Measurements from ENCODE around the gene ANKRD40. TPM values are rescaled to one million over a fixed set of nuclear protein-coding genes. Genes with fewer than 3 reads are reported as not detected.

ANKRD40 gene
- total RNA-seq, 1 donor from 2014 or later, result 53.4 TPM

DNA sequence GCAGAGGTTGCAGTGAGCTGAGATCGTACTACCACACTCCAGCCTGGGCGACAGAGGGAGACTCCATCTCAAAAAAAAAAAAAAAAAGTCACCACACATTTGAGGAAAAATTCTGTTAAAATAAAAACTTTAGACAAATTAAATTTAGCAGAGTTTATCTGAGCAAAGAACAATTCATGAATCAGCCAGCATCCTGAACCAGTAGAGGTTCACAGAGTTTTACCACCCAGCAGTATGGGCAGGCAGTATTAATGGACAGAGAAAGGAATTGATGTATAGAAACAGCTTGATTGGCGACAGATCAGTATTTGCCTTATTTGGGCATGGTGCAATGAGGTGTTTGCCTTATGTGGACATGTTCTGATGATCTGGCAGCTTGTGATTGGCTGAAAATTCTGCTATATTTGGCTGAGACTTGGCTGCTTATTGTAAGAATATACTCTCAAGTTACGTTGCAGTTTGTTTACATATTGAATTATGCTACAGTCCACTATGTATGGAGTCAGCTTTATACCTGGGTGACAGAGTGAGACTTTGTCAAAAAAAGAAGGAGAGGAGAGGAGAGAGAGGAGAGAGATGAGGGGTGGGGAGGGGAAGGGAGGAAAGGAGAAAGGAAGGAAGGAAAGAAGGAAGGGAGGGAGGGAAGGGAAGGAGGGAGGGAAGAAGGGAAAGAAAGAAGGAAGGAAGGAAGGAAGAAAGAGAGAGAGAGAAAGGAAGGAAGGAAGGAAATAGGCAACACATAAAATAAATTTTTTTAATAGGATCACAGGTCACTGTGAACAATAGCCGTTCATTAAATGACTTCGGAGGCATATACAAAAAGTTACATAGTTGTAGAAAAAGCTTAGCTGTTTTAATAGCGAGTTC lies 58.4 kb downstream of the ANKRD40 start:
- no peak overlapping the region for H3K4me3 ChIP-seq
- no peak overlapping the region for H3K27ac ChIP-seq
- no peak overlapping the region for H3K4me2 ChIP-seq
- H3K9me3 Mint-ChIP-seq, result peaks cover 3% of the 10 kb centered on the region
- no peaks in the 10 kb centered on the region for H3K36me3 ChIP-seq
- H3K4me3 Mint-ChIP-seq, result no peak overlapping the region
- no peak overlapping the region for H3K27ac Mint-ChIP-seq
- H2AFZ ChIP-seq (replicated peaks), result no peak overlapping the region
- H3K9ac ChIP-seq, result no peak overlapping the region
- no peaks in the 10 kb centered on the region for H3K36me3 Mint-ChIP-seq
- no peaks in the 10 kb centered on the region for H4K20me1 ChIP-seq (ENCODE audit: low read depth)
- H3K4me1 Mint-ChIP-seq, result no peaks in the 10 kb centered on the region
- H3K9me3 ChIP-seq (ENCODE audit: low read depth), result no peaks in the 10 kb centered on the region
- H3K79me2 ChIP-seq (ENCODE audit: low read depth), result no peaks in the 10 kb centered on the region
- no peaks in the 10 kb centered on the region for H3K4me1 ChIP-seq
- TF ChIP-seq, protein P1, sequence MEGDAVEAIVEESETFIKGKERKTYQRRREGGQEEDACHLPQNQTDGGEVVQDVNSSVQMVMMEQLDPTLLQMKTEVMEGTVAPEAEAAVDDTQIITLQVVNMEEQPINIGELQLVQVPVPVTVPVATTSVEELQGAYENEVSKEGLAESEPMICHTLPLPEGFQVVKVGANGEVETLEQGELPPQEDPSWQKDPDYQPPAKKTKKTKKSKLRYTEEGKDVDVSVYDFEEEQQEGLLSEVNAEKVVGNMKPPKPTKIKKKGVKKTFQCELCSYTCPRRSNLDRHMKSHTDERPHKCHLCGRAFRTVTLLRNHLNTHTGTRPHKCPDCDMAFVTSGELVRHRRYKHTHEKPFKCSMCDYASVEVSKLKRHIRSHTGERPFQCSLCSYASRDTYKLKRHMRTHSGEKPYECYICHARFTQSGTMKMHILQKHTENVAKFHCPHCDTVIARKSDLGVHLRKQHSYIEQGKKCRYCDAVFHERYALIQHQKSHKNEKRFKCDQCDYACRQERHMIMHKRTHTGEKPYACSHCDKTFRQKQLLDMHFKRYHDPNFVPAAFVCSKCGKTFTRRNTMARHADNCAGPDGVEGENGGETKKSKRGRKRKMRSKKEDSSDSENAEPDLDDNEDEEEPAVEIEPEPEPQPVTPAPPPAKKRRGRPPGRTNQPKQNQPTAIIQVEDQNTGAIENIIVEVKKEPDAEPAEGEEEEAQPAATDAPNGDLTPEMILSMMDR (IDR thresholded peaks at IDR 0.05), result no peak
- no peak for TF ChIP-seq EZH2 (IDR thresholded peaks at IDR 0.05)
- no peak for TF ChIP-seq EZH2phosphoT487 (IDR thresholded peaks at IDR 0.05)
- H3K27me3 ChIP-seq, result no peaks in the 10 kb centered on the region
- H3K27me3 Mint-ChIP-seq (ENCODE audit: insufficient read depth, low read depth), result peaks cover 6% of the 10 kb centered on the region
- no peaks in the 10 kb centered on the region for H3F3A ChIP-seq (ENCODE audit: low read depth)
- no peak for DNase-seq (ENCODE audit: low spot score)

DNA sequence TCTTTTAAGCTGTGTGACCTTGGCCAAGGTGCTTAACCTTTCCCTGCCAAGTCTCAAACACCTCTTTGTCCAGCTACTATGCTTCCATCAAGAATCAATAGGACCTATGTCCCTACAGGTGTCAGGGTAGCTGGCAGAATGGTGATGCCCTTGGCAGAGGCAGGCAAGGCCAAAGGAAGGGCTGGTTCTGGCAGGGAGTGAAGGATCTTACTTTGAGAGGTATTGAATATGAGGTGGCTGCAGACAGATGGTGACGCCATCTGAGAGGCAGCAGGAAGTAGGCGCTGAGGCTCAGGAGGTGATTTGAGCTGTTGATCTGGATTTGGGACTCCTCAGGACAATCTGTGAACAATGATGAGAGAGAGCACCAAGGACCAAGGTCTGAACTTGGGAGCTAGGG lies 60.5 kb downstream of the ANKRD40 start:
- Histone ChIP-seq H3K27me3 (no peaks in the 10 kb centered on the region), H3K9ac (no peak overlapping the region), H3F3A (ENCODE audit: low read depth) (no peaks in the 10 kb centered on the region), H3K27ac (no peak overlapping the region), H3K4me2 (no peak overlapping the region), H3K4me1 (no peaks in the 10 kb centered on the region), H3K9me3 (ENCODE audit: low read depth) (no peaks in the 10 kb centered on the region), H4K20me1 (ENCODE audit: low read depth) (no peaks in the 10 kb centered on the region), H3K36me3 (no peaks in the 10 kb centered on the region), H3K4me3 (no peak overlapping the region), H3K79me2 (ENCODE audit: low read depth) (no peaks in the 10 kb centered on the region), H2AFZ (replicated peaks) (no peak overlapping the region)
- peaks cover 3% of the 10 kb centered on the region for H3K9me3 Mint-ChIP-seq
- no peaks in the 10 kb centered on the region for H3K4me1 Mint-ChIP-seq
- no peak for DNase-seq (ENCODE audit: low spot score)
- no peak overlapping the region for H3K4me3 Mint-ChIP-seq
- H3K36me3 Mint-ChIP-seq, result no peaks in the 10 kb centered on the region
- H3K27me3 Mint-ChIP-seq (ENCODE audit: insufficient read depth, low read depth), result peaks cover 6% of the 10 kb centered on the region
- peak overlapping the region; percentile 34 for H3K27ac Mint-ChIP-seq
- TF ChIP-seq EZH2 (IDR thresholded peaks at IDR 0.05) (no peak), EZH2phosphoT487 (IDR thresholded peaks at IDR 0.05) (no peak)
- TF ChIP-seq, protein P1 (IDR thresholded peaks at IDR 0.05), result no peak

DNA sequence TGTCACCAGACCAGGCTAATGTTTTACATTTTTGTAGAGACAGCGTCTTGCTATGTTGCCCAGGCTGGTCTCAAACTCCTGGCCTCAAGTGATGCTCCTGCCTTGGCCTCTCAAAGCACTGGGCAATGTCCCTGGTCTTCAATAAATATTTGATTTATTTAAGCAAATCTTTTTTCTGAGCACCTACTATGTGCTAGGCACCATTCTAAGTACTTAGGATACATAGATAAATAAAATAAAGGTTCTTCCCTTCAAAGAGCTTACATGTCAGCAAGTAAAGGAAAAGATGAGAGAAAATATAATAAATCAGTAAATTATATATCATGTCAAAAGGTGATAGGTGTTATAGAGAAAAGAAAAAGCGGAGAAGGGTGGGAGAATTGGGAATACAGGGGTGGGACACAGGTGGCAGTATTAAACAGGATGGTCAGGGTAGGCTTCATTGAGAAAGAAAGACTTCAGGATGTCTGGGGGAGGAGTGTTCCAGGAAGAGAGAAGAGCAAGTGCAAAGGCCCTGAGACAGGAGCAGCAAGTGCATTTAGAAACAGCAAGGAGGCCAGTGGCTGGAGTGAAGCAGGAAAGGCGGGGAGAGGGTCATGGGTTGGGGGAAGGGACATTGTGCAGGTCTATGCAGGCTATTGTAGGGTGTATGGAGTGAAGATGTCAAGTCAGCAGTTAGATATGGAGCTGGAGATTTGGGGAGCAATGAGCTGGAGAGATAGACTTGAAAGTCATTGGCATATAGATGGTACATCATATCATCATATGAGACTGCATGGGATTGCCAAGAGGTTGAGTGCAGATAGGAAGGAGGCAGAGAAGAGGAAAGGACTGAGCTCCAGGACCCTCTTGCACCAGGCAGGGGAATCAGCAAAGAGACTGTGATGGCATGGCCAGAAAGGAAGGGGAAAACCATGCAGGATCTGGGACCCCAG lies 61.7 kb downstream of the ANKRD40 start:
- peaks cover 3% of the 10 kb centered on the region for H3K9me3 Mint-ChIP-seq
- H3K79me2 ChIP-seq (ENCODE audit: low read depth), result no peaks in the 10 kb centered on the region
- H3K27ac Mint-ChIP-seq, result no peak overlapping the region
- H4K20me1 ChIP-seq (ENCODE audit: low read depth), result no peaks in the 10 kb centered on the region
- no peaks in the 10 kb centered on the region for H3K9me3 ChIP-seq (ENCODE audit: low read depth)
- H2AFZ ChIP-seq (replicated peaks), result no peak overlapping the region
- peaks cover 4% of the 10 kb centered on the region for H3K4me1 ChIP-seq
- no peak for DNase-seq (ENCODE audit: low spot score)
- no peaks in the 10 kb centered on the region for H3F3A ChIP-seq (ENCODE audit: low read depth)
- H3K27me3 Mint-ChIP-seq (ENCODE audit: insufficient read depth, low read depth), result peaks cover 8% of the 10 kb centered on the region
- H3K9ac ChIP-seq, result no peak overlapping the region
- peaks cover 7% of the 10 kb centered on the region for H3K4me1 Mint-ChIP-seq
- no peak overlapping the region for H3K27ac ChIP-seq
- H3K27me3 ChIP-seq, result no peaks in the 10 kb centered on the region
- no peak overlapping the region for H3K4me3 ChIP-seq
- TF ChIP-seq, protein P1 (IDR thresholded peaks at IDR 0.05), result no peak
- TF ChIP-seq EZH2phosphoT487 (IDR thresholded peaks at IDR 0.05), result no peak
- no peak for TF ChIP-seq EZH2 (IDR thresholded peaks at IDR 0.05)
- H3K36me3 ChIP-seq, result no peaks in the 10 kb centered on the region
- no peaks in the 10 kb centered on the region for H3K36me3 Mint-ChIP-seq
- H3K4me2 ChIP-seq, result no peak overlapping the region
- no peak overlapping the region for H3K4me3 Mint-ChIP-seq

Small RNAs within 50 kb of the gene (small RNA-seq; reads per million reads assigned to genes)
- not detected for gene RF00019

Other genes with a start within 250 kb of the ANKRD40 start
- gene CHAD, start 239.0 kb downstream of the ANKRD40 start, total RNA-seq (ENCODE audit: low replicate concordance), result not detected in 2 replicates
- gene RSAD1, start 229.1 kb downstream of the ANKRD40 start, total RNA-seq (ENCODE audit: low replicate concordance), result 9.7 and 12.9 TPM in 2 replicates
- 3.5 and 3.8 TPM in 2 replicates for gene MYCBPAP, start 199.5 kb downstream of the ANKRD40 start, total RNA-seq (ENCODE audit: low replicate concordance)
- 0.09 and 0.24 TPM in 2 replicates for gene EPN3, start 175.2 kb downstream of the ANKRD40 start, total RNA-seq (ENCODE audit: low replicate concordance)
- 22.8 and 60.5 TPM in 2 replicates for gene SPATA20, start 160.7 kb downstream of the ANKRD40 start, total RNA-seq (ENCODE audit: low replicate concordance)
- 1.6 and 4.9 TPM in 2 replicates for gene CACNA1G, start 147.2 kb downstream of the ANKRD40 start, total RNA-seq (ENCODE audit: low replicate concordance)
- 0.22 TPM in 1 of 2 replicates, not detected in the other for gene ABCC3, start 73.0 kb downstream of the ANKRD40 start, total RNA-seq (ENCODE audit: low replicate concordance)
- 245 and 374 TPM in 2 replicates for gene LUC7L3, start 11.7 kb upstream of the ANKRD40 start, total RNA-seq (ENCODE audit: low replicate concordance)
- not detected in 2 replicates for gene ANKRD40CL, start 59.6 kb upstream of the ANKRD40 start, total RNA-seq (ENCODE audit: low replicate concordance)
- not detected in 2 replicates for gene WFIKKN2, start 127.7 kb upstream of the ANKRD40 start, total RNA-seq (ENCODE audit: low replicate concordance)
- 13.6 and 18.2 TPM in 2 replicates for gene TOB1, start 158.4 kb upstream of the ANKRD40 start, total RNA-seq (ENCODE audit: low replicate concordance)